NCI-H2196 treated with DMSO at 0.1 percent for 48 hours (cell line): ENCODE data around the gene MINPP1.
"Not testable (repeated sequence)": the region's sequence is repeated elsewhere in the genome, so short reads cannot be mapped to it uniquely, and the experiment has no call there.

ENCODE experiments used
- DNase-seq: peaks from one replicate; lab custom pipeline; 2025; ENCODE audit not compliant: unreplicated experiment; lab: John Stamatoyannopoulos, UW

MINPP1 gene

DNA sequence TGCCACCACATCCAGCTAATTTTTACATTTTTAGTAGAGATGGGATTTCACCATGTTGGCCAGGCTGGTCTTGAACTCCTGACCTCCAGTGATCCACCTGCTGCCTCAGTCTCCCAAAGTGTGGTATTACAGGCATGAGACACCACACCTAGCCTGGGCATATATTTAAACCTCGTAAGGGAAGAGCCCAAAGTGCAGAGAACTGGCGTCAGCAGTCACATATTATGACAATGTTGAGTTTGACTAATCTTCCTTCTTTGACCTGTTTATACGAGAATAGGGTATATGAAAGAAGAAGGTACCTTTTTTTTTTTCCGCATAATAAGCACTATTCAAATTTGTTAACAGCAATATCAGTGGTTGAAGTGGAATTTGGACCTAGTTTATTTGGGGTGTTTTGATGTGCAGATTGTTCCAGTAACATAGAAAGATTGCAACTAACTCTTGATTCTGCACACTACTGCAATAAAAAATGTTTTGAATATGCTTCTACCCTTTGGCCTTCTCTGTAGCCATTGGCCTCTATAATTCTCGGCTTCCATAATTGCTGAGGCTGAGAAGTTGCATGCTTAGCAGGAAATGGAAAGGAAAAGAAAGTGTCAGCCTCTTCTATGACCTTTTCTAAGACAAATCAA, 55.9 kb downstream of the MINPP1 start:
- no peak for DNase-seq

DNA sequence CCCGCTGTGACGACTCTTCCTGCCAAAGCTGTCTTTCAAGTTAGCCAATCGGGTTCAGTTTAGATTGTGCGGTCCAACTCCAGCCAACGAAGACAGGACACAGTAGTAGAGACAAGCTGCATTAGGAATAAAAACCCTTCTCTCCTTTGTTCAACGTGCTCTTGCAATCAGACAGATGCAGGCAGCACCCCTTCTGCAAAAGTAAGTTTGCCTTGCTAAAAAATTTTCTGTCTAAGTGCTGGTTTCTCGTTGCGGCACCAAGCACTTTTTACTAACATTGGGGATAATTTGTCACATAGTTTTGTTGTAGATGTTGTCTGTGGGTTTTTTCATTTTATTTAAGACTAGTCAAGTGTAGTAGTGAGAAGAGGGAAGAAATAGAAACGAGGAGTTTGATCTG, 58.1 kb downstream of the MINPP1 start:
- no peak for DNase-seq

DNA sequence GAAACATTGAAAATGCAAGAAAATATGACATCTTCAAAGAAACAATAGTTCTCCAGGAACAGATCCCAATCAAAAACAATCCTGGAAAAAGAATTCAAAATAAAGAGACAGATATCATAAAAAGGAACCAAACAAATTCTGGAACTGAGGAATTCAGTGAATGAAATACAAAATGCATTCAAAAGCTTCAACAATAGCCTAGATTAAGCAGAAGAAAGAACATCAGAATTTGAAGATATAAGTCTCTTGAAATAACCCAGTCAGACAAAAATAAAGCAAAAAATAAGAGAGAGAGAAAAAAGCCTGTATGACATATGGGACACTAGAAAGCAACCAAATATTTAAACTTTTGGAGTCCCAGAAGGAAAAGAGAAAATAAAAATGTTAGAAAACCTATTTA, 60.3 kb downstream of the MINPP1 start:
- DNase-seq = no peak

DNA sequence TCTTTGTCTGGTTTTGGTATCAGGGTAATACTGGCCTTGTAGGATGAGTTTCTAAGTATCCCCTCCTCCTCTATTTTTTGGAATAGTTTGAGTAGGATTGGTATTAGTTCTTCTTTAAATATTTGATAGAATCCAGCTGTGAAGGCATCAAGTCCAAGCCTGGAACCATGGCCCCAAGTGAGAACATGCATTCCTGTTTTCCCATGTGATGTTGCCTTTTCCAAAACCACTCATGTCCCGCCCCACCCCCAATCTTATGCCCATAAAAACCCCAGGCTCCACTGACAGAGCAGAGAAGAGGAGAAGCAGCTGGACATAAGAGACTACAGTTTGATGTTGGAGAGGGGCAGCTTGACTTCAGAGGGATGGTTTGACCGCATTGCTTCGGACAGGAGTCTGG, 71.2 kb downstream of the MINPP1 start:
- DNase-seq = no peak

DNA sequence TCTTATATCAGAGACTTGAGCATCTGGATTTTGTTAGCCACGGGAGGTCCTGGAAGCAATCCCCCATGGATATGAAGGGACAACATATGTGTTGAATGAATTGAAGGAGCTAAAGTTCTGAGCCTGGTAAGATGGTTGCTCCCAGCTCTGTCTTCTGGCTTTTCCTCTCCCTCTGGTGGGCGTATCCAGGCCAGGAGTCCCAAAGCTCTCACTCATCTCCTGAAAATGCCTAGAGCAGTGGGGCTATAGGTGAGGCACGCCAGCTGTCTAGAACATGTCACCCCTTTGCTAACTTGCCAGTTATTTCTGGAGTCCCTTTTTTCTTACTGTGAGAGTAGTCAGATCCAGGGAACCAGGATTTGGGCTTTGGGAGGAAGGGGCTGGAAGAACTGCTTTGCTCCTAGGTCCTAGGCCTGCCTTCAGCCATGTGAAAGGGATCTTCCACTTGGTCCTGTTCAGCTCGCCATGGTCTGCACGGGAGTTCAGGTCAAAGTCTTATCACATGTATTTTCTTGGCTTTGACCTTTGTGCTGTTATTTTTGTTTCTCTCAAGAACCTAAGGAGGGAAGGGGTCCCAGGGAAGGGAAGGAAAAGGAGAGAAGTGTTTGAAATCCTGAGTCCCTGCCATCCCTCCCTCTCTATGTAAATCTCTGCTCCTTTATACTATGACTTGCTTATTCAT, 73.6 kb downstream of the MINPP1 start:
- no peak for DNase-seq

DNA sequence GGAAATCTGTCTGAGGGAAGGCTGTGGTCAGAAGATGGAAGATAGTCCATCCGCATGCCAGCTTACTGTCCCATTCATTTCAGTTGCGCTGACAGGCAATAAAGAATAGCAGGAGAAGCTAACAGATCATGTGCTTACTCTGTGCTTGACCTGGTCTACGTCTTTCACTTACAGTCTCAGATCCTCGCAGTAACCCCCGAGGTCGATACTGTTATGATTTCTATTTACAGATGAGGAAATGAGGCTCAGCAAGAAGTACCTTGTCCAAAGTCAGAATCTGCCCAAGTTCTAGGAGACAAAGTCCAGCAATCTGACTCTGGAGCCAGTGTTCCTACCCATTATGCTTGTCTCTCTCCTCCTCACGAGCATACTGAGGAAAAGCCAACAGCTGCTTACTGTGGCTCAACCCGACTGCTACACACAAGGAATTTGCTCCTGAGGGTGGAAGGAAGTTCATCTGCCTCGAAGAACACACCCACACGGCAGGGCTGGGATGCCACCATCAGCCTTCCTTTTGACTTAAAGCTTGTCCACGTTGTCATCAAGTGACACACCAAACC, 74.2 kb downstream of the MINPP1 start:
- no peak for DNase-seq

DNA sequence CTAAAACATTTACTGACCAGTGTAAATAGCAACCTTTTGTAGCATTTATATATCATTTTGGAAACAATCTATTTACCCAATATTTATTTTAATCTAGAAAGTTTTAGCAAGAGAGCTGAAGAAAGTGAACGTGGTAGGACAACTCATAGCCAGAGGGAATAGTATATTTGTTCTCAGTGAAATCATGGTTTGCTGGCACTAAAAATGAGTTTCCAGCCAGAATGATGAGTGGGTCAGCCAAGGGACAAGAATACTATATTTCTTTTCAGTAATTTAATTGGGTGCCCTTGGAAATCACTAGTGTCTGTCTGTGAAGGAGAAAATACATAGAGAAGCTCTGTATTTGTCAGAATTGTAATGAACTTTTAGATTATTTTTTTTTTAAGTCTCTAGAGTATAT, 74.9 kb downstream of the MINPP1 start:
- no peak for DNase-seq

DNA sequence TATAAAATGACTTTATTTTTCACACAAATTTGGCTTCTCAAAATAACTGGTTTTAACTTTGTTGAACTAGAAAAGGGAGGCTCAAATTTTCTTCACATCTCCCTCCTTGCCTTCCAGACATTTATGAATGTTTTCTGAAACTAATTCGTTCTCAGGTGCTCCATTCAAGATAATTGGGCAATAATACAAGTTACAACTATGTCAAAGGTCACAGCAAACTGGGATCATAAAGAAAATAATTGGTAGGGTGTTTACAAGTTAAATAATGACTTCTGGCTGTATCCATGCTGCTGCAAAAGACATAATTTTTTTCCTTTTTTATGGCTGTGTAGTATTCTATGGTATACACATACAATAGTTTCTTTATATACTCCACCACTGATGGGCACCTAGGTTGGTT, 75.3 kb downstream of the MINPP1 start:
- no peak for DNase-seq

DNA sequence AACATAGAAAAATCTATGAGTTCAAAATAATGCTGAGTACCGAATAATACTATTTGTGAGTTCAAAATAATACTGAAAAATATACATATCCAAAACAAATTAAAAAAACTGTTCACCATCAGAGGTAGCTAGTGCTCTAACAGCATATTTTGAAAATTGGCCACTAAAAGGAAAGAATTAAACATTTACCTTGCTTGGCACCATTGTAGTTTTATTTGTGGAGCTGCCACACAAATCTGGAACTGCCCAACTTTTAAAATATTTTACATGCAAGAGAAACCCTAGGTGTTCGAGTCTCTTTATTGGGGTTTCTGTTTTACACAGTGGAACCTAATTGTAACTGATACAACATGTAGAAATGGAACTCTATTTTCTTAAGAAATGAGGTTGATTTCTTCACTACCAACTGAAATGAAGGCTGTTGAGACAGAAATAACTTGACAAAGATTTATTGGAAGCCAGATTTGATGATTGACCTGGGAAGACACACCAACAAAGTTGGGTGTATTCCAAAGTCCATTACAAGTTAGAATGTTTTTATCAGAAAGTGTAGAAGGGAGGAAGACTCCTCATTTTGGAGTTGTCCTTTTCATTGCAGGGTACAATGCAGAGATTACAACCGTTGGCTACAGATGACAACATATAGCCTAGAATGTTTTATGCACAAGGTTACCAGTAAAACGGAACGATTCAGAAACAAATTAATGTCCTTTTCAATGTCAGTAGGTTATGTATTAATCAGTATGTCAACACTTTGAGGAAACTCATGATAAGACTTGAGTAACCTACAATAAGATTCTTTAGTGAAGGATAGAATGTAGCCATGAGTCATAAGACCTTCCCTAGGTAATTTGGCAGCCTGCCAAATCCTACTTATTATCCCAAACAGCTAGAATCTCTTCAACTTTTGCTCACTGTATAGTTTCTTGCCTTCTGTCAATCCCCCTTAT, 81.1 kb downstream of the MINPP1 start:
- no peak for DNase-seq

DNA sequence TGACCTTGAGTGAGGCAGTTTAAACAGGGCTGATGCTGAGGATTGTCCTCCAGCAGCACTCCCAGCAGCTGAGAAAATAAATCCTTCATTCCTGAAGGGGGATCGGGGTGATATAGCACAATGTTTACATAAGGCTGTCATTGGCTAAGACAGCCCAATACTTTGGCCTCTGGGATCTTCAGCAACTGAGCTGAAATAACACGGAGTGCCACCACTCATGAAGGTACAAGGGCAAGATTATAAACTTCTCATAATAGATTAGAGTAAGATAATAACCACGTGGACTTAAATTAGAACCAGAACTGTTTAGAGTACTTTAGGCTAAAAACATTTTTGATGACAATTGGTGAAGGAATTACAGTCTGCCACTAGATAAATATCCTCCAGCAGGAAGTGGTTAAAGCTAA, 85.0 kb downstream of the MINPP1 start:
- no peak for DNase-seq

DNA sequence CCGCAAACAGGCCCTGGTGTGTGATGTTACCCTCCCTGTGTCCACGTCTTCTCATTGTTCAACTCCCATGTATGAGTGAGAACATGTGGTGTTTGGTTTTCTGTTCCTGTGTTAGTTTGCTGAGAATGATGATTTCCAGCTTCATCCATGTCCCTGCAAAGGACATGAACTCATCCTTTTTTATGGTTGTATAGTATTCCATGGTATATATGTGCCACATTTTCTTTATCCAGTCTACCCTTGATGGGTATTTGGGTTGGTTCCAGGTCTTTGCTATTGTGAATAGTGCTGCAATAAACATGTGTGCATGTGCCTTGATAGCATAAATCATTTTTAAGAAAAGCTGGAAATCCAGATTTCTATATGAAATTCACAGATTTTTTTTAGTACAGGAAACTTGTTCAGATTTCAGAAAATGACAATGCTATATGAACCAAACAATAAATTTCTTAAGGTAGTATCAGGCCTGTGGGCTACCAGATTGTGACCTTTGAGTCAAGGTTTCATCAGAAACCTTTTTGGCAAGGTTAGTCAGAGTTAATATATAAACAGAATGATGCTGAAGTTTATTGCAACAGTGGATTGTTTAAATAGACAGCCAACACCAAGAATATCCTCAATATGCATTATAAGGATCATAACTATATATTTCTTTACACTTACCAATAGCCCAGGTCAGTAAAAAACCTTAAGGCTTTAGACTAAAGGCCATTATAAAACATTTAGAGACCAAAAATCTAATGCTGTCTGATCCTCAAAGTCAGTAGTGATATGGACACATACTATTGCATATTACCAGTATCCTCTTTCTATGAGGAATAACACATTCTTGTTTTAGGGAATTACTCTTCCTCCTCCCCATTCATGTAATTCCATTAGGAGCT, 86.3 kb downstream of the MINPP1 start:
- DNase-seq = no peak

DNA sequence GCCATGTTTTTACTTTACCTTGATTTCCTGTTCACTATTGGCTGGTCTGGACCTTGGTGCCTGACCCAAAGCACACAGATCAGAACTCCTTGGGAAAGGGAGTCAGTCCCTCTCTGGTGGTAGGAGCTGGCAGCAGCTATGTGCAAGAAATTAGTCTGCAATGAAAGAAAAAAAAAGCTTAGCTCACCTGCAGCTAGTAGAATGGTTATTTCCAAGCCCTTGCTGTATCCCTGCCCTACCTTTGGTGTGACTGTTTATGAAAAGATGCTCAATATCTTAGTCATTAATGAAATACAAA, 86.8 kb downstream of the MINPP1 start:
- no peak for DNase-seq

DNA sequence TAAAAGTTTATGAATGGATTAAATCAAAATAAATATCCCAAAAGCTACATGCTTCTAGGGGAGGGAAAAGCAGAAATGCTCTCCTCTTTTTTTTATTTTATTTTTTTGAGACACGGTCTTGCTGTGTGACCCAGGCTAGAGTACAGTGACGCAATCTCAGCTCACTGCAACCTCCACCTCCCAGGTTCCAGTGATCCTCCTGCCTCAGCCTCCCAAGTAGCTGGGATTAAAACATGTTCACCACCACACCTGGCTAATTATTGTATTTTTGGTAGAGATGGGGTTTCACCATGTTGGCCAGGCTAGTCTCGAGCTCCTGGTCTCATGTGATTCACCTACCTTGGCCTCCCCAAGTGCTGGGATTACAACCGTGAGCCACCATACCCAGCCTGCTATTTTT, 88.2 kb downstream of the MINPP1 start:
- DNase-seq = not testable (repeated sequence)

DNA sequence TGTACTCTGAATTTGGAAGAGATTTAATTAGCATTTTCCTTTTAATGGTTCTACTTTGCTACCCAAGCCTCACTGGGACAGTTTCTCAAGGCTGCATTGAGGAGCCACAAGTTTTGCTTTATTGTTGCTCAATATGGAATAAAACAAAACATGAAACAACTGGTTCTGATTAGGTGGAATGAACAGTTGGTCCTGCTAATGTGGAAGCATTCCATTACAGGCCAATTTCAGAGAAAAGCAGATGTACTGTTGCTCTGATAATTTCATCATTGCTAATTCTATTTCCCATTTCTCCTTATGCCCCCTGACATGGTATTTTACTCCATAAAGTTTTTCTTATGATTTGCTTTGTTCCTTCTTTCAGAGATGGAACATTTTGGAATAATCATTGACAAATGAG, 89.0 kb downstream of the MINPP1 start:
- DNase-seq = no peak

DNA sequence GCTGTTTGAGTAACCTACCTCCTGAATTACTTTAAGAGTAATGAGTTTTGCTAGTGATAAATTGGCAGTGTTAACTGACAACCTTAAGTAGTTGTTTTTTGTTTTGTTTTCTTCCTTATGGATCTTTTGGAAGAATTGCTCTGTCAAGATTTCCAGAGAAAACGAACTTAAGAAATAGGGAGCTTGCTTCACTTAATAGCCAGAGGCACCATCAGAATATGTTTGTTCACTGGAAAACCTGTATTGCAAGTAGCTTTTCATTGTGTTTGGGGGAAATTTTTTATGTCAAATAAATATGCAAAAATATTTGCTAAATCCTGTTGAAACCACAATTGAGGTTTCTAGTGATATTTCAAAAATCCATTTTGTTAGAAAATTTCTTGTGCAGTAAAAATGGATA, 89.5 kb downstream of the MINPP1 start:
- no peak for DNase-seq

DNA sequence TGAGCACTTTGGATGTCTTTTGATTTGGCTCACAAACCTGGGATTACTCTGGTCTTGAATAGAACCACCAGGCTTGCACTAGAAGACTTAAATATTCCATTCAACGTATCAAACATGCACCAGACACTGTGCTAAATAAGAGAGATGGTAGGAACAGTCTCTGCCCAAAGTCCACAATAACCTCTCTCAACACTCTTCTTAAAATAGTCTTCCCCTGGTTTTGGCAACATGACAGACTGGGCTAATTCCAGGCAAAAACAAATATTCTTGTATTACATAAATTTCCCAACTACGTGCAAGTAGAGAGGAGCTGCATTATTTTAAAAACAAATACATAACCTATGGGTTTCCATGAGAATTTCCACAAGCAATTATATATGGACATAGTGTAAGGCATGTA, 90.2 kb downstream of the MINPP1 start:
- DNase-seq = no peak

DNA sequence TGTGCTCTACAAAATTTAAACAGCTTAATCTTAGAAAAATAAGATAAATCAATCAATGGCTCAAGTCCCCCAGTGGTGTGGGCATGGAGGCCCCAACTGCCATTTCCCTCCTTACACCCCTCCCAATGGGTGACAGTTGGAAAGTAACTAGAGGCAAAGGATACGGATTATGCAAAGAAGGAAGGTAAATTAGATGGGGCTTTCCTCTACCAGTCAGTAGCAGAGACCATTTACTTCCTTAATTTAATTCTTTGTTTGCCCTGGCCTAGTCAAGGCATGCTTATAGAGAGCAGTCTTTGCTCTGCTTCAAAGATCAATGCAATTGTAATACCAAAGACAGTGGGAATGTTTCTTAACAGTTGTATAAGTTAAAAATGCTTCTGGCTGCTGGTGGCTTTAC, 91.7 kb downstream of the MINPP1 start:
- DNase-seq = no peak

DNA sequence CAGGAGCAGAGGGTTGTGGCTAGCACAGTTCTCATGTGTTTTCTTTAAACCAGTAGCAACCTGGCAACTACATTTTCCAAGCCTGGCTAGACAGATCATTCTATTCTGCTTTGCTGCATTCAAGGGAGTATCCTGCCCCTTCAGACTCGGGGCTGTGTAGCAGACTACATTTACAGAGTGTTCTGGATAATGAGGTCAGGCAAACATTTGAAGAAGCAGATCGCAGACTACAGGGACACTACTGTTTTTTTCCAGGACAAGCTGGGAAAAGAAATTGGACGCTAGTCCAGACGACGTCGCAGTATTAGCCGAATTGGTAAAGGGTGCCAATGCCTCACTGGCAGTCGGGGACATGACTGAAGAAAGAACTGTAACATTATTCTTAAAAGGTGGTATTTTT, 94.0 kb downstream of the MINPP1 start:
- DNase-seq = no peak

DNA sequence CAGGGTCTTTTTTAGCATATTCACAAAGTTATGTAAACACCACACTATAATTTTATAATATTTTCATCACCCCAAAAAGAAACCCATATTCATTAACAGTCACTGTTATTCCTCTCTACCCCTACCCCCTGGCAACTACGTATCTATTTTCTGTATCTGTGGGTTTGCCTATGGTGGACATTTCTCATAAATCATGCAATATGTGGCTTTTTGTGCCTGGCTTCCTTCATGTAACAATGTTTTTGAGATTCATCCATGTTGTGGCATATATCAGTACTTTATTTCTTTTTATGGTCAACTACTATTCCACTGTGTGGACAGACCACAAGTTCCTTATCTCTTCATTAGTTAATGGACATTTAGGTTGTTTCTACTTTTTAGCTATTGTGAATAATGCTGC, 95.9 kb downstream of the MINPP1 start:
- DNase-seq = no peak
